PFSK-1 (cell line): Measurements from ENCODE around the gene SORBS1.

ENCODE experiments used
- FOXP2 ChIP-seq: optimal IDR thresholded peaks from 2 replicates; pipeline ENCODE3; 2011; ENCODE audit warnings: borderline replicate concordance, control low read depth, inconsistent platforms; ENCODE audit not compliant: insufficient read depth; ENCODE audit errors: extremely low read length, extremely low read depth
- POLR2AphosphoS5 ChIP-seq: IDR thresholded peaks from 2 replicates; pipeline ENCODE4 v1.6.1; 2012; ENCODE audit warnings: low read depth, mild to moderate bottlenecking, control low read depth, low read length, moderate library complexity
- REST ChIP-seq, 2 experiments: IDR thresholded peaks; 2 replicates each; pipeline versions ENCODE4 v1.6.1 to v1.8.0; 2011 to 2012; ENCODE audit warnings: low read depth in 2 of 2, low read length in 2 of 2, control low read depth in 1 of 2, inconsistent platforms in 1 of 2, mild to moderate bottlenecking in 1 of 2, moderate library complexity in 1 of 2; ENCODE audit not compliant: insufficient read depth in 1 of 2
- SIN3A ChIP-seq: IDR thresholded peaks from 2 replicates; pipeline ENCODE4 v1.6.1; 2012; ENCODE audit warnings: mild to moderate bottlenecking, low read length, moderate library complexity, borderline replicate concordance; ENCODE audit not compliant: insufficient read depth
- TAF1 ChIP-seq: IDR thresholded peaks from 2 replicates; pipeline ENCODE4 v1.6.1; 2012; ENCODE audit warnings: low read length, control low read depth, borderline replicate concordance; ENCODE audit not compliant: insufficient read depth

The SORBS1 gene

GRCh38 chr10:95467162-95467599, 94.0 kb downstream of the SORBS1 start:
- no peak for TF ChIP-seq POLR2AphosphoS5
- no peak for TF ChIP-seq TAF1
- TF ChIP-seq FOXP2 = no peak
- TF ChIP-seq REST (IDR thresholded peaks at IDR 0.05; ENCODE audit: insufficient read depth in 1 of 2, low read depth in 2 of 2, low read length in 2 of 2) = no peak

- no peak for TF ChIP-seq SIN3A
- TF ChIP-seq POLR2AphosphoS5 = no peak
- TF ChIP-seq FOXP2 = no peak
- TF ChIP-seq TAF1 = no peak
- no peak for TF ChIP-seq REST (IDR thresholded peaks at IDR 0.05; ENCODE audit: insufficient read depth in 1 of 2, low read depth in 2 of 2, low read length in 2 of 2)
Observed at GRCh38 chr10:95466436-95466835, 94.7 kb downstream of the SORBS1 start.

- TF ChIP-seq SIN3A (no peak), REST (IDR thresholded peaks at IDR 0.05; ENCODE audit: insufficient read depth in 1 of 2, low read depth in 2 of 2, low read length in 2 of 2) (no peak), POLR2AphosphoS5 (no peak), FOXP2 (no peak), TAF1 (no peak)
Observed at GRCh38 chr10:95464280-95464679, 96.9 kb downstream of the SORBS1 start.

GRCh38 chr10:95462740-95463667, 98.2 kb downstream of the SORBS1 start:
- TF ChIP-seq REST (IDR thresholded peaks at IDR 0.05; ENCODE audit: insufficient read depth in 1 of 2, low read depth in 2 of 2, low read length in 2 of 2) (no peak), SIN3A (no peak), POLR2AphosphoS5 (no peak)

- no peak for TF ChIP-seq REST (IDR thresholded peaks at IDR 0.05; ENCODE audit: insufficient read depth in 1 of 2, low read depth in 2 of 2, low read length in 2 of 2)
Observed at GRCh38 chr10:95461611-95462010, 99.6 kb downstream of the SORBS1 start.
